UCSD-AML1 (cell line): ENCODE measurements around the gene CDCP2.
A peak's percentile ranks its signal among the peaks of the same experiment; 100 is the strongest.
"Not testable (repeated sequence)": the region's sequence is repeated elsewhere in the genome, so short reads cannot be mapped to it uniquely, and the experiment has no call there.

Experiments
- DNase-seq: peaks from one replicate; lab custom pipeline; 2025; ENCODE audit not compliant: unreplicated experiment; lab: John Stamatoyannopoulos, UW

The CDCP2 gene

GRCh38 chr1:54095546-54096226 lies 57.1 kb downstream of the CDCP2 start:
- DNase-seq, result peak; percentile 58

GRCh38 chr1:54094730-54095105 lies 58.1 kb downstream of the CDCP2 start:
- DNase-seq, result not testable (repeated sequence)

- no peak for DNase-seq
Measured at GRCh38 chr1:54094001-54094729, 58.6 kb downstream of the CDCP2 start.

GRCh38 chr1:54091666-54092065 lies 61.1 kb downstream of the CDCP2 start:
- no peak for DNase-seq

- DNase-seq, result no peak
Measured at GRCh38 chr1:54088385-54088784, 64.4 kb downstream of the CDCP2 start.

- no peak for DNase-seq
Measured at GRCh38 chr1:54086754-54087153, 66.0 kb downstream of the CDCP2 start.

GRCh38 chr1:54084794-54085193 lies 68.0 kb downstream of the CDCP2 start:
- no peak for DNase-seq
